OCI-LY3 (cell line): ENCODE results near the gene NEUROD2.

Experiments used
- H2AFZ ChIP-seq: fragments of 200-600, 300-600 bp; shearing (Covaris generic); 2 replicates; pipeline ENCODE4 v1.6.0; 2014; ENCODE audit warnings: antibody characterized with exemption, low read depth, low read length
- H3K27ac ChIP-seq: fragments of 200-600, 300-600 bp; sonication (generic); 2 replicates; pipeline ENCODE4 v1.5.1; 2014; ENCODE audit warnings: mild to moderate bottlenecking, low read length, moderate library complexity, mixed read lengths
- H3K27me3 ChIP-seq: fragments of 200-600, 300-600 bp; sonication (generic); 2 replicates; pipeline ENCODE4 v1.6.1; 2014; ENCODE audit warnings: low read depth, low read length, mixed read lengths
- H3K36me3 ChIP-seq: fragments of 200-600, 300-600 bp; sonication (generic); replicated peaks from 2 replicates; pipeline ENCODE3; 2014; ENCODE audit warnings: low read depth, low read length, mixed read lengths
- H3K4me1 ChIP-seq: fragments of 300-600, 200-600 bp; sonication (generic); 2 replicates; pipeline ENCODE4 v1.6.1; 2014; ENCODE audit warnings: low read length, mixed read lengths
- H3K4me2 ChIP-seq: fragments of 200-600, 300-600 bp; sonication (generic); 2 replicates; pipeline ENCODE4 v1.6.1; 2014; ENCODE audit warnings: low read length, mixed read lengths
- H3K4me3 ChIP-seq: fragments of 300-600, 200-600 bp; sonication (generic); 2 replicates; pipeline ENCODE4 v1.5.1; 2014; ENCODE audit warnings: antibody characterized with exemption, mild to moderate bottlenecking, low read length, moderate library complexity
- H3K79me2 ChIP-seq: fragments of 300-600, 200-600 bp; shearing (Covaris generic); 2 replicates; pipeline ENCODE4 v1.6.1; 2014; ENCODE audit warnings: mild to moderate bottlenecking, low read length, mixed read lengths
- H3K9ac ChIP-seq: fragments of 300-600, 200-600 bp; shearing (Covaris generic); 2 replicates; pipeline ENCODE4 v1.6.0; 2014; ENCODE audit warnings: mild to moderate bottlenecking, low read length, moderate library complexity
- H3K9me3 ChIP-seq: fragments of 200-600, 300-600 bp; shearing (Covaris generic); 2 replicates; pipeline ENCODE4 v1.6.1; 2014; ENCODE audit warnings: low read length, mixed read lengths; ENCODE audit not compliant: insufficient read depth
- H4K20me1 ChIP-seq: fragments of 200-600, 300-600 bp; sonication (generic); 2 replicates; pipeline ENCODE4 v1.6.1; 2016; ENCODE audit warnings: low read length, mixed read lengths; ENCODE audit not compliant: insufficient read depth
- EZH2phosphoT487 ChIP-seq: fragments of 200-600 bp; shearing (Covaris generic); IDR thresholded peaks from 2 replicates; pipeline ENCODE4 v1.6.1; 2018; ENCODE audit warnings: antibody characterized with exemption, mixed run types, low read depth
- TF ChIP-seq, protein P1 (sequence below): fragments of 200-600, 300-600 bp; sonication (generic); IDR thresholded peaks from 2 replicates; pipeline ENCODE4 v1.5.1; 2014; ENCODE audit warnings: antibody characterized with exemption, low read length, low read depth

The NEUROD2 gene

DNA sequence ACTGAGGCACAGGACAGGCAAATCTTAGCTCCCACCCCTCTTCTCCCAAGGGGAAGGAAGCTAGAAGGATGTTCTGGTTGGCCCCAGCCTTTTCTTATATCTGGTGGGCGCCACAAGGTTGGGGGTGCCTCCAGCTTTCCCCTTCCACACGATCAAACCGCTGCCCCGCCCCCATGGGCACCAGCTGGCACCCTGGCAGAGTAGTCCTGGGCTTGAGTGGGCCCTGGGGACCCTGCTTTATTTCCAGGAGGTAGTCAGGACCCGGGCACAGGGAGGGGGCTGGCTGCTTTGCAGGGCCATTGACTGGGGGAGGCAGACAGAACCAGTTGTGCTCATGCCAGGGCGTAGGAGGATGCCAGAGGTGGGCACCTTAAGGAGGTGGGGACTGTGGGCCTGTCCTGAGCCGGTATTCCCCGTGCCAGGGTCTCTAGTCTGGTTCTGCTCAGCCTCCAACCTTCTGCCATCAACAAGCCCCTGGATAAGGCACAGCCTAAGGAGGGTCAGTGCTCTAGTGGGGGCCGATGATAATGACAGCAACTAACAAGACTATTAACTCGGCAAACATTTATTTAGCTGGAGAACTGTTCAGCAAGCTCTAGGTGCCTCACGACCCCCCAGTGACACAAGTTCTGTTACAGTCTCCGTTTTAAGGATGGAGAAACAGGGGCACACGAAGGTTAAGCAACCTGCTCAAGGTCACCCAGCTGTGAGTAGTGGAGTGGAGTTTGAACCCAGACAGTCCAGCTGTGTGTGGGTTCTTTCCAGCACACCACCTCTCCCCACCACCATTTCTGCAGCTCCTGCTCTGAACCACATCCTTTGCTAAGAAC is 11.5 kb upstream of the NEUROD2 start:
- Histone ChIP-seq H3K79me2 (no peaks in the 10 kb centered on the region), H3K9ac (peak overlapping the region; percentile 77), H3K36me3 (no peaks in the 10 kb centered on the region), H3K4me1 (peaks cover 43% of the 10 kb centered on the region), H2AFZ (no peak overlapping the region), H4K20me1 (no peaks in the 10 kb centered on the region), H3K4me3 (peak overlapping the region; percentile 84), H3K27ac (no peak overlapping the region), H3K9me3 (no peaks in the 10 kb centered on the region), H3K27me3 (no peaks in the 10 kb centered on the region), H3K4me2 (peak overlapping the region; percentile 94)
- TF ChIP-seq, protein P1, sequence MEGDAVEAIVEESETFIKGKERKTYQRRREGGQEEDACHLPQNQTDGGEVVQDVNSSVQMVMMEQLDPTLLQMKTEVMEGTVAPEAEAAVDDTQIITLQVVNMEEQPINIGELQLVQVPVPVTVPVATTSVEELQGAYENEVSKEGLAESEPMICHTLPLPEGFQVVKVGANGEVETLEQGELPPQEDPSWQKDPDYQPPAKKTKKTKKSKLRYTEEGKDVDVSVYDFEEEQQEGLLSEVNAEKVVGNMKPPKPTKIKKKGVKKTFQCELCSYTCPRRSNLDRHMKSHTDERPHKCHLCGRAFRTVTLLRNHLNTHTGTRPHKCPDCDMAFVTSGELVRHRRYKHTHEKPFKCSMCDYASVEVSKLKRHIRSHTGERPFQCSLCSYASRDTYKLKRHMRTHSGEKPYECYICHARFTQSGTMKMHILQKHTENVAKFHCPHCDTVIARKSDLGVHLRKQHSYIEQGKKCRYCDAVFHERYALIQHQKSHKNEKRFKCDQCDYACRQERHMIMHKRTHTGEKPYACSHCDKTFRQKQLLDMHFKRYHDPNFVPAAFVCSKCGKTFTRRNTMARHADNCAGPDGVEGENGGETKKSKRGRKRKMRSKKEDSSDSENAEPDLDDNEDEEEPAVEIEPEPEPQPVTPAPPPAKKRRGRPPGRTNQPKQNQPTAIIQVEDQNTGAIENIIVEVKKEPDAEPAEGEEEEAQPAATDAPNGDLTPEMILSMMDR: no peak
- TF ChIP-seq EZH2phosphoT487: no peak

DNA sequence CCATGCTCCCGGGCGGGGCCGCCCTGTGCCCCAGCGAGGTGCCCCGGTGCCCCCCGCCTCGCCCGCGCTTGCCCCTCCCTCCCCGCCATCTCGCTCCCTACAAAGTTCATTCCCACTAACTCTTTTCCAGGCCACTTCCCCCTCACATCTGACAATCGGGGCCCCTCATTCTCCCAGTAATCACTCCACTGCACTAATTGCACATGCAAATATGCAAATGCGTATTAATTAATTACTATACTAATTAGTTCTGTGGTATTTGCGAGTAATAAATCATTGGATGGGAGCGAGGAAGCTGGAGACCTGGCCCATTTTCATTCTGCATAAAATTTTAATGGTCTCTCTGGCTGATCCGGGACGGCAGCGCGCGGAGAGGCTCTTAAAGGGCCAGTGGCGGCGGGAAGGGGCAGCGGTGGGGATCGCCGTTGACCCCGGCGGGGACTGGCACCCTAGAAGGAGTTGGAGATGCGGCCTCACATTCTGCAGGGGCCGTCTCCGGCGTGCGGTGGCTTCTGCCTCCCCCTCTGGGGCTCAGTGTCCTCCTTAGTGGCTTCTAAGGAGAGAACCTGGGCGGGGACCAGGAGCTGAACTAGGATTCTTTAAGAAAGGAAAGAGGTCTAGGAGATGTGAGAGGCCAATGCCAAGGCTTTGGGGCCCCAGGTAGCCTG is 10.7 kb upstream of the NEUROD2 start:
- Histone ChIP-seq H3K4me2 (peak overlapping the region; percentile 94), H3K9me3 (no peaks in the 10 kb centered on the region), H2AFZ (peak overlapping the region; percentile 80), H3K27me3 (no peaks in the 10 kb centered on the region), H4K20me1 (no peaks in the 10 kb centered on the region), H3K36me3 (no peaks in the 10 kb centered on the region), H3K4me1 (peaks cover 38% of the 10 kb centered on the region), H3K79me2 (no peaks in the 10 kb centered on the region), H3K9ac (peak overlapping the region; percentile 77), H3K4me3 (peak overlapping the region; percentile 84), H3K27ac (peak overlapping the region; percentile 19; the same call in 1 of the 2 replicates)
- TF ChIP-seq, protein P1: no peak
- no peak for TF ChIP-seq EZH2phosphoT487

DNA sequence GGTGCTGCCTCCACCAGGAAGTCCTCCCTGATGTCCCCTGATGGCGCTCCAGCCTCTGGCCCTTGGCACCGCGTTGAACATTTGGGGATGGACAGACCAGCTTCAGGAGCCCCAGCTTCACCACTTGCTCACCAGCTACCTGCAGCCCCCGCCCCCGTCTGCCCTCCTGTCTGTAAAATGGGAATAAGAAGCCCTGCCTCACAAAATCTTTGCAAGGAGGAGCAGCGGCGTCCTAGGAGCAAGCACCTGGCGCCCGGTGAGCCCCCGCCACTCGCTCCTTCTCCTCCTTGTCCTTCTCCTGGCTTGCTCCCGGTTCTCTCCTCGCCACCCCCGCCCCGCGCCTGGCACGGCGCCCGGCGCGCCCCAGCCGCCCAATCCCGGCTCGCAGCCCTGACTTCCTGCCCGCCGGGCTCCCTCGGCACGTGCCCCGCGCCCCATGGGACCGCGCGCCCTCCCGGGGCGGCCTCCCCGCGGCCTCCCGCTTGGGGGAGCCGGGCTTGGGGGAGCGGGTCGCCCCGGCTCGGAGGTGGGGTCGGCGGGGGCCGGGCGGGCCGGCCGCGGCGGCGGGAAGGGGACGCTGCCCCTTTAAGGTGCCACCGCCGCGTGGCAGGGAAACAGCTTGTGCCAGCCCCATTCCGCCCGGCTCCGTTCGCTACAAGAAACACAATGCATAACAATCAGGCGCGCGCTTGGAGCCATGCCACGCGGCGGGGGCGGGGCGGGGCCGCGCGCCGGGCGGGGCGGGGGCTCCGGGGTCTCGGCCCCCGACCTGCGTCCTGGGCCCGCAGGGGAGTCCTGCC is 9.9 kb upstream of the NEUROD2 start:
- Histone ChIP-seq H3K4me3 (peak overlapping the region; percentile 84), H3K36me3 (no peaks in the 10 kb centered on the region), H3K79me2 (no peaks in the 10 kb centered on the region), H3K9me3 (no peaks in the 10 kb centered on the region), H4K20me1 (no peaks in the 10 kb centered on the region), H2AFZ (peak overlapping the region; percentile 76), H3K27ac (peak overlapping the region; percentile 43), H3K4me2 (peak overlapping the region; percentile 94), H3K4me1 (peaks cover 32% of the 10 kb centered on the region), H3K27me3 (no peaks in the 10 kb centered on the region), H3K9ac (peak overlapping the region; percentile 77)
- TF ChIP-seq, protein P1: no peak
- TF ChIP-seq EZH2phosphoT487: no peak

DNA sequence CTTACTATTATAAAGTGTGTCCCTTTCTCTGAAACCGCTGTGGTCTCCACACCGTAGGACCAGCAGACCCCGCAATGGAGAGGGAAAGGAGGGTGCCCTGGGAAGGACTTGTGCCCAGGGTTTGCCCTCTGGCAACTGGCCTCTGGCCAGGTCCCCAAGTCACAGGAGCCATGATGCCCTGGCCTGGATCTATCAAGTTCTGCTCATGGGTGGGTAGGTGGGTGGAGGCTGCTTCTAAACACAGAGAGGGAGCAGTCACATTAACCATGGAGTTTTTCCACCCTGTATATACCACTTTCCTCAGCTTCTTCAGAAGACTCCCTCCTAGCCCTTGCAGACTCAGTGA is 9.4 kb upstream of the NEUROD2 start:
- TF ChIP-seq, protein P1: no peak
- TF ChIP-seq EZH2phosphoT487: no peak
- Histone ChIP-seq H3K9ac (peak overlapping the region; percentile 77), H4K20me1 (no peaks in the 10 kb centered on the region), H3K27me3 (no peaks in the 10 kb centered on the region), H3K4me2 (peak overlapping the region; percentile 94), H3K27ac (peak overlapping the region; percentile 43), H3K4me3 (peak overlapping the region; percentile 84), H3K9me3 (no peaks in the 10 kb centered on the region), H3K36me3 (no peaks in the 10 kb centered on the region), H3K4me1 (peaks cover 32% of the 10 kb centered on the region), H2AFZ (peak overlapping the region; percentile 76), H3K79me2 (no peaks in the 10 kb centered on the region)
